ENCODE measurements around the gene MCTP2.

MCTP2 gene

GRCh38 chr15:94398001-94398400, 166.6 kb downstream of the MCTP2 start:
- no peak overlapping the region for H3K27ac ChIP-seq (ENCODE audit: extremely low read depth, low read depth, low read length)
- ChIA-PET CTCF (interaction anchor here (0.9 to 1.0 kb wide), 2 partner anchors 13 to 71 kb away, joined by 3 read pairs; no protein-coding TSS in a partner anchor), POLR2A (no interaction called here)
- H3K36me3 ChIP-seq (ENCODE audit: control insufficient read depth in 2 of 2, insufficient read depth in 1 of 2, low read length in 2 of 2): no peaks in the 10 kb centered on the region
- TF ChIP-seq ZNF664 (tag by site-specific recombination; IDR thresholded peaks at IDR 0.05) (no peak), ZFP41 (tag by site-specific recombination; IDR thresholded peaks at IDR 0.05; ENCODE audit: borderline replicate concordance) (no peak), SALL2 (tag by site-specific recombination; IDR thresholded peaks at IDR 0.05; ENCODE audit: borderline replicate concordance) (no peak), ZNF704 (tag by site-specific recombination; IDR thresholded peaks at IDR 0.05) (no peak), REPIN1 (tag by site-specific recombination; IDR thresholded peaks at IDR 0.05; ENCODE audit: low read depth) (no peak), ZNF777 (tag by site-specific recombination; IDR thresholded peaks at IDR 0.05; ENCODE audit: borderline replicate concordance) (no peak), PRDM2 (tag by site-specific recombination; IDR thresholded peaks at IDR 0.05; ENCODE audit: borderline replicate concordance) (no peak), SP3 (tag by site-specific recombination; IDR thresholded peaks at IDR 0.05) (no peak), ZNF184 (tag by site-specific recombination; IDR thresholded peaks at IDR 0.05) (no peak), SCRT2 (tag by site-specific recombination; IDR thresholded peaks at IDR 0.05) (no peak), GLI4 (tag by site-specific recombination; IDR thresholded peaks at IDR 0.05) (no peak), PRDM6 (tag by site-specific recombination; IDR thresholded peaks at IDR 0.05) (no peak), ZNF157 (tag by site-specific recombination; IDR thresholded peaks at IDR 0.05) (no peak), ZNF623 (tag by site-specific recombination; IDR thresholded peaks at IDR 0.05) (no peak), ZNF510 (tag by site-specific recombination; IDR thresholded peaks at IDR 0.05; ENCODE audit: insufficient replicate concordance) (no peak), KLF7 (tag by site-specific recombination; IDR thresholded peaks at IDR 0.05; ENCODE audit: borderline replicate concordance) (no peak), ZNF24 (tag by site-specific recombination; IDR thresholded peaks at IDR 0.05) (no peak), ZNF146 (tag by site-specific recombination; IDR thresholded peaks at IDR 0.05) (no peak)
- no peaks in the 10 kb centered on the region for H3K9me3 ChIP-seq (ENCODE audit: control insufficient read depth, insufficient read depth, low read depth, low read length)
- peaks cover 3% of the 10 kb centered on the region; the same call in 1 of the 2 replicates for H3K4me1 ChIP-seq (ENCODE audit: control insufficient read depth, insufficient read depth, low read length)
- H3K4me3 ChIP-seq (ENCODE audit: low read depth, low read length): no peak overlapping the region
